ENCODE results near the gene GGA3.
"Not testable (repeated sequence)": the region's sequence is repeated elsewhere in the genome, so short reads cannot be mapped to it uniquely, and the experiment has no call there.

GGA3 gene

GRCh38 chr17:75208161-75208560 lies 53.2 kb downstream of the GGA3 start:
- DNase-seq = no peak

DNA sequence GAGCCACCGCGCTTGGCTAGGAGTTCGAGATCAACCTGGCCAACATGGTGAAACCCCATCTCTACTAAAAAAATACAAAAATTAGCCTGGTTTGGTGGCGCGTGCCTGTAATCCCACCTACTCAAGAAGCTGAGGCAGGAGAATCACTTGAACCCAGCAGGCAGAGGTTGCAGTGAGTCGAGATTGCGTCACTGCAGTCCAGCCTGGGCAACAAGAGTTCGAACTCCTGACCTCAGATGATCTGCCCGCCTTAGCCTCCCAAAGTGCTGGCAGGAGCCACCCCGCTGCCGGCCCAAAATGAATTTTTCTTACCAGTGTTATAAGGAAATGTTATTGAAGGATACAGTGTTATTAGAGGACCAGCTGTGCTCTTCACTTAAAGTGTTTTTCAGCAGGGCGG lies 53.6 kb downstream of the GGA3 start:
- no peak for DNase-seq

DNA sequence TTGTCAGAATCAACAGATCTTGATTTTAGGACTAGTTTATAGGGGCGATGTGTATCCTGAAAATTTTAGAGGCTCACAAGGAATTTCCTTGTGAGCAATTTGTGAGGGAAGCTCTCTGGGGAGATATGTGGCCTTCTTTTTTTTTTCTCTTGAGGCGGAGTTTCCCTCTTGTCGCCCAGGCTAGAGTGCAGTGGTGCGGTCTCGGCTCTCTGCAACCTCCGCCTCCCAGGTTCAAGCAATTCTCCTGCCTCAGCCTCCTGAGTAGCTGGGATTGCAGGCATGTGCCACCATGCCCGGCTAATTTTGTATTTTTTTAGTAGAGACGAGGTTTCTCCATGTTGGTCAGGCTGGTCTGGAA lies 54.4 kb downstream of the GGA3 start:
- not testable (repeated sequence) for DNase-seq

DNA sequence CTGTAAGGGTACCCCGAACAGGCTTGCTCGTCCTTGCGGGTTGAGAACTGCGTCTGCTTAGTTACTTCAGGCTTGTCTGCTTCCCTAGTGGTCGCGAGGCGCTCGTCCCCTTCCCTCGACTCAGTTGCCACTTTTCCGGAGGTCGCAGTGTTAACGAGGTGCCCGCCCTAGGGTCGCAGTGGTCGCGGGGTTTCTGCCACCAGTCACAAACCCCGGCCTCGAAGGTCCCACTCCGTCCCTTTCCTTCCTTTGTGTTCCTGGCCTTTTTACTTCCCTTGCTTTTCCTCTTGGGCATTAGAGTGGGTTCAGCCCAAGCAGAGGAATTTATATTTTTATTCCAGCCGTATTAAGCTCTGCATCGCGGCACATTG lies 55.6 kb downstream of the GGA3 start:
- no peak for DNase-seq

DNA sequence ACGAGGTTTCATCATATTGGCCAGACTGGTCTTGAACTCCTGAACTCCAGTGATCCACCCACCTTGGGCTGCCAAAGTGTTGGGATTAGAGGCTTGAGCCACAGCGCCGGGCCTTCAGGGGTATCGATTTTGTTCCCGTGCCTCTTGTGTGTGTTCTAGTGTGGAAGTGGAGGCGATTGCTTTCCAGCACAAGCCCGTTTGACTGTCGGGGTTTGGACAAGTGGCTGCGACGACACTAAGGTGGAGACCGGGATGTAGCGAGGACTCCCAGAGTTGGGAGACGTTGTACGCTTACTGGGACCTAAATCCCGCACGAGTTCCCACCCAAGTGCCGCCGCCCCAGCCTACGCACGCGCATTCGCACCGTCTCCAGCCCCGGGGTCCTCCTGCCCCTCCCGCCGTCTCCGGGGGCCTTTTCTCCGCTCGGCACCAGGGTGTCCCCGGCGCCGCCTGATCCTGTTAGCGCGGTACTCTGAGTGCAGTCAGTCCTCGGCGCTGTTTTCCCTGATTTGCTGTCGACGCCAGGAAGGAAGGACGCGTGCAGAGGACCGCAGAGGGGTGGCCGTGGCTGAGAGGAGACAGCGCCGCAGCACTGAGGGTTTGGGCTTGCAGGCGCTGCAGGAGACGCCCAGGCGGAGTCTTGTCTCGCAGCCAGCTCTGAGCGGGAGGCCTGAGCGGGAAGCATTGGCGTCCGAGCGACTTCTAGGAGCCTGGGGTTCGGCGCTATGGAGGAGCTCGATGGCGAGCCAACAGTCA lies 56.2 kb downstream of the GGA3 start, which contains the start of gene NUP85:
Gene NUP85, plus strand, starts transcription at position 643 of the 756 bp plus-strand sequence. Its CDS starts 83 bp downstream, at position 726.
- peak; percentile 93 for DNase-seq

DNA sequence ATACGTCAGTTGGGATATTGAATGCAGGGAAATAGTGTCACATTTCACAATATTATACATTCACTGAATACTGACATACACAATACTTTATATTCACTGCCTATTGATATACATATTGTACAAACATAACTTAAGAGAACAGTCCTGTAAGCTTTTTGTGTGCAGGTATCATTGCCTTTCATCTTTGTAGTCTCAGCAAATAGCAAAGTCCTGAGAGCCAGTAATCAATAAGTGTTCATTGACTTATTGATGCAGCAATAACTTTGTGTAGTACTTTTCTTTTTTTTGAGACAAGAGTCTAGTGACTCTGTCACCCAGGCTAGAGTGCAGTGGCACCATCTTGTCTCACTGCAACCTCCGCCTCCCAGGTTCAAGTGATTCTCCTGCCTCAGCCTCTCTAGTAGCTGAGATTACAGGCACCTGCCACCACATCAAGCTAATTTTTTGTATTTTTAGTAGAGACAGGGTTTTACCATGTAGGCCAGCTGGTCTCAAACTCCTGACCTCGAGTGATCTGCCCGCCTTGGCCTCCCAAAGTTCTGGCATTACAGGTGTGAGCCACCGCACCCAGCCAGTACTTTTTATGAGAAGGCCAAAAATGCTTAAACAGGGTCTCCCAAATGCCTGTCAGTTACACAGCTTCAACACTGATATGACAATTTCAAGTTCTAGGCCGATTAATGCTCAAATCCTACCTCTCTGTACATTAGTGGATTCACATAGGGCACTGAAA lies 61.4 kb downstream of the GGA3 start:
- DNase-seq = no peak

DNA sequence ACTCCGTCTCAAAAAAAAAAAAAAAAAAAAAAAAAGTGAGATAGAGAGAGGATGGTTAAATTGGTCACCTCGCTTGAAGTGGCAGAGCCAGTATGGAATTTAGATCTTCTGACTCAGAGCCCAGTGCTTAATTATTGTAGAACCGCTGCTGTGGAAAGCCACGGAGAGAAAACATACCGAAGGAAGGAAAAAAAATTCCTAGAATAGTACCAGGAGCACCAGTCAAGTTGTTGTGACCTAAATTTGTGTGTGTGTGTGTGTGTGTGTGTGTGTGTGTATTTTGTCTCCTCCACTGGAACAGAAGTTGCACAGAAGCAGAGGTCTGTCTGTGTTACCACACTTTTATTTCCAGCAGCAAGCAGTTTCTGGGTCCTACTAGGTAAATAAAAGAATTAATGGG lies 66.5 kb downstream of the GGA3 start:
- no peak for DNase-seq

GRCh38 chr17:75191584-75191983 lies 69.8 kb downstream of the GGA3 start:
- no peak for DNase-seq

DNA sequence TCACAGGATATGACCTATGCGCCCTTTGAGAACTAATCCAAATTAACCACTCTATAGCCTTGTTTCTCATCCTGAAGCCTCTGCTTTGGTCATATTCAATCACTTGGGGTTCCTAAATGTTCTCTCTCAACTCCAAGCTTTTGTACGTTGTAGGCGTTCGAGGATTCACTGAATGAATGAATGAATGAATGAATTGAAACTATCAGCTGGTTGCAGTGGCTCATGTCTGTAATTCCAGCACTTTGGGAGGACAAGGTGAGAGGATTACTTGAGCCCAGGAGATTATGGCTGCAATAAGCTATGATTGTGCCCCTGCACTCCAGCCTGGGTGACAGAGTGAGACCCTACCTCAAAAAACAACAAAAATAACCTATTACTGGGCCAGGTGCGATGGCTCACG lies 72.8 kb downstream of the GGA3 start:
- DNase-seq = no peak

Data from activated T-cell treated with anti-CD3 and anti-CD28 coated beads, Interleukin-2, amount 50 U/mL, for 1 hour (primary cell).